ENCODE results near the gene TAF11L2. TPM values are rescaled to one million over a fixed set of nuclear protein-coding genes. Genes with fewer than 3 reads are reported as not detected.
"Not testable (repeated sequence)": the region's sequence is repeated elsewhere in the genome, so short reads cannot be mapped to it uniquely, and the experiment has no call there.

TAF11L2 gene
- total RNA-seq, 1 experiment from 2014 or later = not detected

DNA sequence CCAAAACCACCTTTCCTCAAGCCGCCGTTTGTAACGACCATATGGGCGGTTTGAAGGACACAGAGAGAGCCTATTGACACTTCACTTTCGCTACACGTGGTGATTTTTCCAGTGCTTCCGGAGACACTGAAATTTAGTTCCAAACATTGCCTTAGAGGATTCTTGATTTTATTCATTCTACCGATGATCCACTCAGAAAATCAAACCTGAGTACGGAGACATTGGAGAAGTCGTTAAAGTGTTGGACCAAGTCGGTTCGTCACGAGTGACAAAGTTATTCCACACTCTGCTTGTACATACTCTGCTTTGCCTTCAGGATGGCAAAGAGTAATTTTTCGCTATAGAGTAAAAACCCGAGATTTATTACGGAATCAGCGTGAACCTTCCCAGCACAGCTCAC lies 28.5 kb downstream of the TAF11L2 start:
- DNase-seq (ENCODE audit: low spot score) = peak; percentile 47

DNA sequence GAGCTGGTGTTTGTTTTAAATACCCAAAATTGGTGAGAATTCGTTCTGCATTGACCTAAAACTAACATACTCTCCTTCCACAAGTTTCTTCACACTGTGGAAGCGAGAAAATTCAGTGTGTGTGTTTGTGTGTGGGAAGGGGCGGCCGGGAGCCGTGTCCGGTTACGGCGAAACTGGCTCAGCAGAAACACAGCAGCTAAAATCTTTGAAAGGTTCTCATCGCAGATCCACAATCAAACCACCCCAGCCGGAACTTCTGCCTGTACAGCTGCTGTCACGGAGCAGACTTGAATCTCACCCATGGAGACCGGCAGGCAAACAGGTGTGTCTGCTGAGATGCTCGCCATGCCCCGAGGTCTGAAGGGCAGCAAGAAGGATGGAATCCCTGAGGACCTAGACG lies 30.3 kb downstream of the TAF11L2 start, which contains the start of gene TAF11L6:
Gene TAF11L6 (plus strand): TSS at position 301 of the 400 bp plus-strand sequence.
- not testable (repeated sequence) for DNase-seq (ENCODE audit: low spot score)

Other genes with a start within 250 kb of the TAF11L2 start
- gene TAF11L3, start 20.1 kb downstream of the TAF11L2 start, total RNA-seq (2014; rRNA removed; shearing (Covaris generic)) = not detected in 2 replicates
- not detected in 2 replicates for gene TAF11L4, start 23.6 kb downstream of the TAF11L2 start, total RNA-seq (2014; rRNA removed; shearing (Covaris generic))
- not detected in 2 replicates for gene TAF11L5, start 27.0 kb downstream of the TAF11L2 start, total RNA-seq (2014; rRNA removed; shearing (Covaris generic))
- not detected in 2 replicates for gene TAF11L6, start 30.4 kb downstream of the TAF11L2 start, total RNA-seq (2014; rRNA removed; shearing (Covaris generic))
- gene TAF11L7, start 87.5 kb downstream of the TAF11L2 start, total RNA-seq (2014; rRNA removed; shearing (Covaris generic)) = not detected in 2 replicates
- not detected in 2 replicates for gene TAF11L8, start 92.7 kb downstream of the TAF11L2 start, total RNA-seq (2014; rRNA removed; shearing (Covaris generic))
- gene TAF11L9, start 96.2 kb downstream of the TAF11L2 start, total RNA-seq (2014; rRNA removed; shearing (Covaris generic)) = not detected in 2 replicates
- not detected in 2 replicates for gene TAF11L10, start 99.6 kb downstream of the TAF11L2 start, total RNA-seq (2014; rRNA removed; shearing (Covaris generic))
- not detected in 2 replicates for gene TAF11L11, start 106.0 kb downstream of the TAF11L2 start, total RNA-seq (2014; rRNA removed; shearing (Covaris generic))
- gene TAF11L12, start 112.2 kb downstream of the TAF11L2 start, total RNA-seq (2014; rRNA removed; shearing (Covaris generic)) = not detected in 2 replicates
- gene TAF11L13, start 133.9 kb downstream of the TAF11L2 start, total RNA-seq (2014; rRNA removed; shearing (Covaris generic)) = not detected in 2 replicates
- not detected in 2 replicates for gene TAF11L14, start 136.2 kb downstream of the TAF11L2 start, total RNA-seq (2014; rRNA removed; shearing (Covaris generic))

Measured in H4 (cell line).